GM18517 (cell line): ENCODE measurements around the gene FTHL17.

Experiments
- ATAC-seq: cut with Tn5 transposase; IDR thresholded peaks from one replicate; pipeline ENCODE4 v1.9.1; 2021; ENCODE audit warnings: mild to moderate bottlenecking, moderate library complexity; ENCODE audit not compliant: unreplicated experiment

The FTHL17 gene

GRCh38 chrX:31071725-31072124, at the start of gene FTHL17:
FTHL17 (minus strand) TSS chrX:31072041; CDS start chrX:31071953, 88 bp downstream.
- no peak for ATAC-seq

GRCh38 chrX:31117266-31117665, 45.4 kb upstream of the FTHL17 start:
- ATAC-seq: no peak

- ATAC-seq: no peak
Observed at GRCh38 chrX:31115398-31115797, 43.6 kb upstream of the FTHL17 start.

GRCh38 chrX:31114858-31115257, 43.0 kb upstream of the FTHL17 start:
- ATAC-seq: no peak

- no peak for ATAC-seq
Observed at GRCh38 chrX:31112226-31112999, 40.6 kb upstream of the FTHL17 start.

- ATAC-seq: no peak
Observed at GRCh38 chrX:31110657-31111056, 38.8 kb upstream of the FTHL17 start.

- ATAC-seq: peak; percentile 82
Observed at GRCh38 chrX:31099536-31100090, 27.8 kb upstream of the FTHL17 start.

- no peak for ATAC-seq
Observed at GRCh38 chrX:31098079-31098478, 26.2 kb upstream of the FTHL17 start.

- peak; percentile 19 for ATAC-seq
Observed at GRCh38 chrX:31093639-31093975, 21.8 kb upstream of the FTHL17 start.

- ATAC-seq: peak; percentile 62
Observed at GRCh38 chrX:31092970-31093638, 21.3 kb upstream of the FTHL17 start.

- ATAC-seq: no peak
Observed at GRCh38 chrX:31092476-31092875, 20.6 kb upstream of the FTHL17 start.

- ATAC-seq: no peak
Observed at GRCh38 chrX:31091819-31092218, 20.0 kb upstream of the FTHL17 start.

GRCh38 chrX:31074522-31074921, 2.7 kb upstream of the FTHL17 start:
- no peak for ATAC-seq

- ATAC-seq: no peak
Observed at GRCh38 chrX:31071262-31071661, 579 bp downstream of the FTHL17 start.

- ATAC-seq: peak; percentile 65
Observed at GRCh38 chrX:31070057-31070468, 1.8 kb downstream of the FTHL17 start.

- ATAC-seq: no peak
Observed at GRCh38 chrX:31063114-31063513, 8.7 kb downstream of the FTHL17 start.

- peak; percentile 76 for ATAC-seq
Observed at GRCh38 chrX:31061091-31061490, 10.8 kb downstream of the FTHL17 start.

GRCh38 chrX:31060016-31060415, 11.8 kb downstream of the FTHL17 start:
- ATAC-seq: no peak

- ATAC-seq: no peak
Observed at GRCh38 chrX:31058284-31058683, 13.6 kb downstream of the FTHL17 start.

GRCh38 chrX:31057691-31058090, 14.2 kb downstream of the FTHL17 start:
- ATAC-seq: no peak

- ATAC-seq: no peak
Observed at GRCh38 chrX:31057291-31057690, 14.6 kb downstream of the FTHL17 start.

GRCh38 chrX:31053621-31054020, 18.2 kb downstream of the FTHL17 start:
- ATAC-seq: no peak
